ENCODE results near the gene IVD. TPM values are rescaled to one million over a fixed set of nuclear protein-coding genes. Genes with fewer than 3 reads are reported as not detected.

The IVD gene
- total RNA-seq, 1 experiment from 2014 or later = 93.1 TPM

DNA sequence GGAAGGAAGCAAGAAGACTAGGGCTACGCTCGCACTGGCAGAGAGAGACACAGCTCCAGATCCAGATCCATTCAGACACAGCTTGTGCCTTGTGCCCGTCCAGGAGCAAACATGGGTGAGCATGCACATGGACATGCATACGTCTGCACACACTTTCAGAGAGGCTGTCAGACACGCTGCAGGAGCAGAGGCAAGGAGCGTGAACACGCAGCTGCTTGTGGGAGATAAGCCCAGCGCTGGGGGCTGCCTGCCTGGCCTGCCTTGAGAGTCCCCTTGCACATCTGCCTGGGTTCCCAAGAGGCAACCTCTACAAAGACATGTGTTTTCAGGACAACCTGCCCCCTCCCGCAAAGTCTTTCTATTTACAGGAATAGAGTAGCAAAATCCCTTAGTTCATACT lies 21.6 kb downstream of the IVD start:
- no peak overlapping the region for H3K4ac ChIP-seq (ENCODE audit: low read depth, low read length)
- no peak overlapping the region for H4K5ac ChIP-seq (ENCODE audit: insufficient read length, low read depth, low read length)
- no peaks in the 10 kb centered on the region for H3K9me3 ChIP-seq (ENCODE audit: control insufficient read depth, low read depth, low read length)
- no peak overlapping the region for H4K91ac ChIP-seq (ENCODE audit: insufficient read length, low read depth, low read length)
- H3T11ph ChIP-seq (ENCODE audit: low read length) = no peak overlapping the region
- H3K23me2 ChIP-seq (ENCODE audit: insufficient read length, low read depth, low read length, poor library complexity, severe bottlenecking) = no peaks in the 10 kb centered on the region
- no peak overlapping the region for H4K8ac ChIP-seq (replicated peaks; ENCODE audit: insufficient read length, low read depth, low read length)
- no peak overlapping the region for H3K9ac ChIP-seq (ENCODE audit: extremely low read depth, insufficient read length, low read length)
- H2BK120ac ChIP-seq (ENCODE audit: low read depth, low read length, poor library complexity, severe bottlenecking) = no peak overlapping the region
- H3K4me1 Mint-ChIP-seq = peaks cover 22 to 23% of the 10 kb centered on the region in 2 experiments
- H3K4me3 Mint-ChIP-seq = no peak overlapping the region
- no peak overlapping the region for H3K27ac ChIP-seq (ENCODE audit: insufficient read length, low read depth, low read length)
- no peak overlapping the region for H3K18ac ChIP-seq (ENCODE audit: insufficient read length, low read depth, low read length)
- no peak overlapping the region for H3K14ac ChIP-seq (ENCODE audit: insufficient read depth, low read length)
- no CpG with 5 or more reads among the region's 9 CpGs for WGBS (ENCODE audit: extremely low coverage, insufficient read length, low lambda C conversion rate)
- TF ChIP-seq, protein P1, sequence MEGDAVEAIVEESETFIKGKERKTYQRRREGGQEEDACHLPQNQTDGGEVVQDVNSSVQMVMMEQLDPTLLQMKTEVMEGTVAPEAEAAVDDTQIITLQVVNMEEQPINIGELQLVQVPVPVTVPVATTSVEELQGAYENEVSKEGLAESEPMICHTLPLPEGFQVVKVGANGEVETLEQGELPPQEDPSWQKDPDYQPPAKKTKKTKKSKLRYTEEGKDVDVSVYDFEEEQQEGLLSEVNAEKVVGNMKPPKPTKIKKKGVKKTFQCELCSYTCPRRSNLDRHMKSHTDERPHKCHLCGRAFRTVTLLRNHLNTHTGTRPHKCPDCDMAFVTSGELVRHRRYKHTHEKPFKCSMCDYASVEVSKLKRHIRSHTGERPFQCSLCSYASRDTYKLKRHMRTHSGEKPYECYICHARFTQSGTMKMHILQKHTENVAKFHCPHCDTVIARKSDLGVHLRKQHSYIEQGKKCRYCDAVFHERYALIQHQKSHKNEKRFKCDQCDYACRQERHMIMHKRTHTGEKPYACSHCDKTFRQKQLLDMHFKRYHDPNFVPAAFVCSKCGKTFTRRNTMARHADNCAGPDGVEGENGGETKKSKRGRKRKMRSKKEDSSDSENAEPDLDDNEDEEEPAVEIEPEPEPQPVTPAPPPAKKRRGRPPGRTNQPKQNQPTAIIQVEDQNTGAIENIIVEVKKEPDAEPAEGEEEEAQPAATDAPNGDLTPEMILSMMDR (conservative IDR thresholded peaks at IDR 0.05) = no peak
- H3K36me3 Mint-ChIP-seq (ENCODE audit: insufficient read depth in 1 of 3, low read depth in 3 of 3) = no peaks in the 10 kb centered on the region
- no peak overlapping the region for H2BK12ac ChIP-seq (ENCODE audit: insufficient read length, low read depth, low read length)
- H2BK5ac ChIP-seq (ENCODE audit: insufficient read length, low read length) = no peak overlapping the region
- no peak overlapping the region; a peak in 2 of 7 replicates for H3K27ac Mint-ChIP-seq
- H2BK20ac ChIP-seq (ENCODE audit: low read depth, low read length, poor library complexity, severe bottlenecking) = no peak overlapping the region
- no peak overlapping the region for H3K56ac ChIP-seq (ENCODE audit: insufficient read length, low read depth, low read length)
- no peak overlapping the region for H2BK15ac ChIP-seq (ENCODE audit: low read depth, low read length)
- H3K27me3 Mint-ChIP-seq (ENCODE audit: low read depth) = peaks cover 20% of the 10 kb centered on the region
- no peak overlapping the region for H2AFZ ChIP-seq (ENCODE audit: low read length)
- H3K23ac ChIP-seq (ENCODE audit: insufficient read length, low read depth, low read length) = no peak overlapping the region
- H3K4me1 ChIP-seq (ENCODE audit: insufficient read depth, low read length) = peaks cover 6% of the 10 kb centered on the region; the same call in 1 of the 2 replicates
- H3K79me2 ChIP-seq (ENCODE audit: insufficient read depth, low read length) = no peaks in the 10 kb centered on the region
- no peaks in the 10 kb centered on the region for H4K20me1 ChIP-seq (ENCODE audit: control insufficient read depth, insufficient read depth, insufficient read length)
- no peaks in the 10 kb centered on the region for H3K9me3 Mint-ChIP-seq
- no peak overlapping the region for H3K4me2 ChIP-seq (ENCODE audit: insufficient read depth, insufficient read length, low read length)
- H3K27me3 ChIP-seq (ENCODE audit: insufficient read depth, low read length) = no peaks in the 10 kb centered on the region
- H3K79me1 ChIP-seq (ENCODE audit: insufficient read depth, low read depth, low read length, poor library complexity, severe bottlenecking) = no peaks in the 10 kb centered on the region
- no peak for DNase-seq
- no peak overlapping the region for H2AK5ac ChIP-seq (ENCODE audit: insufficient read length, low read length)
